T-helper 2 cell treated with Interferon-gamma antibody and Interleukin-4, amounts not matched to agents 5 μg/mL and 100 μg/mL, for 36 hours (primary cell): ENCODE results near the gene CSF1.
A peak's percentile ranks its signal among the peaks of the same experiment; 100 is the strongest.
"Not testable (repeated sequence)": the region's sequence is repeated elsewhere in the genome, so short reads cannot be mapped to it uniquely, and the experiment has no call there.

Experiments
- DNase-seq: peaks from one replicate; pipeline ENCODE4 v3.0.0; 2021; ENCODE audit warnings: low spot score
- H3K27ac Mint-ChIP-seq: one replicate; pipeline ENCODE4 v1.8.0; 2021; ENCODE audit warnings: mild to moderate bottlenecking, mixed read lengths
- H3K27me3 Mint-ChIP-seq: one replicate; pipeline ENCODE4 v1.8.0; 2021; ENCODE audit warnings: low read depth, mixed read lengths
- H3K36me3 Mint-ChIP-seq: one replicate; pipeline ENCODE4 v1.8.0; 2021; ENCODE audit warnings: low read depth, mixed read lengths
- H3K4me1 Mint-ChIP-seq: one replicate; pipeline ENCODE4 v1.8.0; 2021; ENCODE audit warnings: low read depth, mixed read lengths
- H3K4me3 Mint-ChIP-seq: one replicate; pipeline ENCODE4 v1.8.0; 2022; ENCODE audit warnings: mild to moderate bottlenecking, moderate library complexity, mixed read lengths
- H3K9me3 Mint-ChIP-seq: one replicate; pipeline ENCODE4 v1.8.0; 2021; ENCODE audit warnings: mixed read lengths

The CSF1 gene

GRCh38 chr1:109878531-109879104, 32.0 kb upstream of the CSF1 start:
- Mint-ChIP-seq H3K27ac (no peak overlapping the region), H3K9me3 (no peaks in the 10 kb centered on the region), H3K27me3 (peaks cover 5% of the 10 kb centered on the region), H3K4me1 (peaks cover 8% of the 10 kb centered on the region), H3K4me3 (no peak overlapping the region), H3K36me3 (no peaks in the 10 kb centered on the region)
- DNase-seq: no peak

GRCh38 chr1:109879371-109879770, 31.3 kb upstream of the CSF1 start:
- not testable (repeated sequence) for H3K4me1 Mint-ChIP-seq, H3K27ac Mint-ChIP-seq, H3K36me3 Mint-ChIP-seq, H3K9me3 Mint-ChIP-seq, H3K4me3 Mint-ChIP-seq, DNase-seq, H3K27me3 Mint-ChIP-seq

DNA sequence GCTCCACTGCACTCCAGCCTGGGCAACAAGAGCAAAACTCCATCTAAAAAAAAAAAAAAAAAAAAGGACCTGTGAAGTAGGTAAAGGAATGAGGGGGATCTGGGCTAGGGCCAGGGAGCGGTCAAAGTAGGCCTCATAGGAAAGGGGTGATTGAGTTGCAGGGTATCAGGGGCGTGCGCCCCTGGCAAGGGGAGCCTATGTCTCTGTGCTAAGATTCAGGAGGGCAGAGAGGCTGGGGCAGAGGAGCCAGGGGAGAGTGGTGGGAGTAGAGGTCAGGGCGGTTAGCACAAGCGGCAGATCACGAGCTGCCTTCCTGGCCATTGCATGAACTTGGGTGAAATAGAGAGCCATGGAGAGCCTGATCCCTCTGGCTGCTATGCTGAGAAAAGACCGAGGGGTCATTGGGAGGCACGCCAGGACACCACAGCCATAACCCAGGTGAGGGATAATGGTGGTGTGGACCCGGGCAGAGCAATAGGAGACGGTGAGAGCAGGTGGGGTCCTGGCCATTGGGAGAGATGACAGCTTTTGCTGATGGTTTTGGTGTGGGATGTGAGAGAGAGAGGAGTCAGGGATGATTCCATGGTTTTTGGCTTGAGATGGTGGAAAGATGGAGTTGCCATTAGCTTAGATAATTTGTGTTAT, 30.6 kb upstream of the CSF1 start:
- Mint-ChIP-seq H3K27ac (no peak overlapping the region), H3K4me1 (peaks cover 7% of the 10 kb centered on the region), H3K27me3 (peaks cover 1% of the 10 kb centered on the region), H3K9me3 (no peaks in the 10 kb centered on the region), H3K36me3 (no peaks in the 10 kb centered on the region), H3K4me3 (no peak overlapping the region)
- no peak for DNase-seq

DNA sequence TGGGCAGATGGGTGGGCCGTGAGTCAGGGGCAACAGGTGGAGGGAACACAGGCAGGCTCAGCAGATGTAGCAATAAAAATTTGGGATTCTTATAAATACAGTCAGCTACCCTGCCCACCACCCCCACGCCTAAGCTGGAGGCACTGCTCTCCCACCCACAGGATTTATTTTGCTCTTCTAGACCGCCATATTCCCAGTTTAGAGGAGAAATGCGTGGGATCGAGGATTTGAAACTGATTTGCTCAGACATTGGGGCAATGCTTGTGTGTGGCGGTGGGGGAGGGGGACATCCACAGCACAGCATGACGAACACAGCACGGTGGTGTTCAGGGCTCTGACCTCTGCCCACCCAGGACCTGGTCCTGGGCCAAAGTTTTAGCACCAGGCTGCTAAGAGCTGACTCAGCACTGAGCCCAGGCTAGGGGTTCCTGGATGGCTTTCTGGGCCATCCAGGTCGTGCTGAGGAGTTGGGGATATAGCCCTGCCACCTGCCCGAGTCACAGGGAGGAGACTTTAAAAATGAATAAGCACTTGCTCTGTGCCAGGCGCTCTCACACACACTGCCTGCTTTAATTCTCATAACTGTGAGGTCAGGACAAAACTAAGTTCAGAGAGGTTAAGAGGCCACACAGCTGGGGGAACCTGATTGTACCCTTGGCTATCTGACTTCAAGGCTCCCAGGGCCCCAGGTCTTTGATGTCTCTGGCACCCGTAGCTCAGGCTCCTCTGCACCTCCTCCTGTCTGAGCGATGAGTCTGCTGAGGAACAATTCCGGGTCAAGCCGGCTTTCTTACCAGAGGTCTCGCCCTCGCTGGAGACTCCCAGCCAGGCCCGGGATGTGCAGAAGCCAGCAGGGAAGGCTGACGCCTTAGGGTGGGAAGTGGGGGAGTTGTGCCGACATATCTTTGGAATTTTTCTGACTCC, 29.4 kb upstream of the CSF1 start:
- Mint-ChIP-seq H3K4me1 (peaks cover 7% of the 10 kb centered on the region), H3K9me3 (no peaks in the 10 kb centered on the region), H3K27ac (no peak overlapping the region), H3K27me3 (no peaks in the 10 kb centered on the region), H3K4me3 (no peak overlapping the region), H3K36me3 (no peaks in the 10 kb centered on the region)
- DNase-seq: no peak

GRCh38 chr1:109881906-109882287, 28.8 kb upstream of the CSF1 start:
- no peak for DNase-seq
- H3K9me3 Mint-ChIP-seq: no peaks in the 10 kb centered on the region
- H3K4me3 Mint-ChIP-seq: no peak overlapping the region
- H3K27ac Mint-ChIP-seq: no peak overlapping the region
- H3K4me1 Mint-ChIP-seq: peaks cover 7% of the 10 kb centered on the region
- no peaks in the 10 kb centered on the region for H3K27me3 Mint-ChIP-seq
- no peaks in the 10 kb centered on the region for H3K36me3 Mint-ChIP-seq

DNA sequence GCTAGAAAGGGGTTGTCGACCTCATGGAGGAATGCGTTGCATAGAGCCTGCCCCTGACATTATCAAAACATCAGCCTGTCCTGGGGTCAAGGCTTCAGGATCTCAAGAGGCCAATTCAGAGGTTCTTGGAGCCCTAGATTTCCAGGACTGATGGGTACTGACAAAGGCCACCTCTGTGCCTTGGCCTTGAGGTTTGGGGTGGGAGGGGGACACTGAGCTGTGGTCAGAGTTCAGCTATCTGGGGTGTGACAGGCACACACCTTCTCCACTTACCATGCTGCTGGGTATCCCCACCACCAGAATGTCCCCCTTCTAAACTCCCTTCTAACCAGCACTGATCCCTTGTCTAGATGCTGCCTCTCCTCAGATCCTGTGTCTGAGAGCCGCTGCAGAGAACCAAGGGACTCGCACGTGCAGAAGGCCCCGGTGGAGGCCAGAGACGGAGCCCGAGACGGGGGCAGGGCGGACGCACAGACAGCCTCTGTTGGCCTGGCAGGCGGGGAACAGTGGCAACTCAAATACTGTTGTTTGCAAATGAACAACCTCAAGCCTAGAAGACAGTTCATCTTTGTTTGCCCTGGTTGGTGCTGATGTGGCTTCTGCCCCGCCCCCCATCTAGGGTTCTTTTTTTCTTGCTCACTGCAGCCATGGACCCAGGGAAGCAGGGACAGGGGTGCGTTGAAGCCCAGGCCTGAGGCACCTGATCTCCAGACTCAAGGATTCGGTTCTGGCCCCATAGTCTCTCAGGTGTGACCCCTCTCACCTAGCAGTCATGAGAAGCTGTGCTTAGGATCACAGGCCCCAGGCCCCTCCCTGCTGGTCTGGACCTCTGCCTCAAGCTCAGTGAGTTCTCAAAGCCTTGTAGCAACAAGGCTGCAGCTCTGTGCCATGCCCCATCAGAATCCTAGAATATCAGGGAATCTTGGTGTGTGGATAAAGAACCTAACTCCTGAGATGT, 28.1 kb upstream of the CSF1 start:
- H3K27ac Mint-ChIP-seq: no peak overlapping the region
- no peaks in the 10 kb centered on the region for H3K27me3 Mint-ChIP-seq
- DNase-seq: no peak
- peaks cover 7% of the 10 kb centered on the region for H3K4me1 Mint-ChIP-seq
- no peaks in the 10 kb centered on the region for H3K9me3 Mint-ChIP-seq
- H3K4me3 Mint-ChIP-seq: no peak overlapping the region
- H3K36me3 Mint-ChIP-seq: no peaks in the 10 kb centered on the region

DNA sequence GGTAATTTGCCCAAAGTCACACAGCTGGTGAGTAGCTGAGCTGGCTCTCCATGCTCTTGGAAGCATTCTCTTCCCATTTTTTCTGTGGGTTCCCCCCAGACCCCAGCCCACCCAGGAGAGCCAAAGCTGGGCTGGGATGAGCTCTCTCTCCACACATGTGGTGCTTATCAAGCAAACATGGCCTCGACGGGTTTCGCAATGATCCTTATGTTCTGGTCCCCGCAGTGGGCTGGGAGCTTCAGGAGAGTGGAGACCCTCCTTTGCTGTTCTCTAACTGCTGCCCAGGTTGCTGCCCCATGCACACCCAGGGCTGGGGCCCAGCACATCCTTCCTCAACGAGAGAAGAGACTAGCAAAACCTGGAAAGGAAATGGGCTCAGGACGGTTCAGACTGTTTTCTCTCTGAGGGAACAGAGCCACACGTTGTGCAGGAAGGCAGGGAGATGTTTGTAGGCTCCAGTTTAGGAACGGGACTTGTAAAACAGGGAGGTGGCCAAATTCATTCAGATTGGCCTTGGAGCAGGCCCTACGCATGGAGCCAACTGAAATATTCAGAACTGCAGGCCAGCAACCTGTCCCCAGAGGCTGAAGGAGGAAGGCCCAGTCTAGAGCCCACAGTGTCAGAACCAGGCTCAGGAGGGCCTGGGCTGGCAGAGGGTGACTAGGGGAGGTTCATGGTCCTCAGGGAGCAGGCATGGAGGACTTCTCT, 27.2 kb upstream of the CSF1 start:
- no peaks in the 10 kb centered on the region for H3K27me3 Mint-ChIP-seq
- no peaks in the 10 kb centered on the region for H3K9me3 Mint-ChIP-seq
- no peaks in the 10 kb centered on the region for H3K36me3 Mint-ChIP-seq
- H3K27ac Mint-ChIP-seq: no peak overlapping the region
- DNase-seq: no peak
- H3K4me1 Mint-ChIP-seq: peaks cover 7% of the 10 kb centered on the region
- H3K4me3 Mint-ChIP-seq: no peak overlapping the region

- Mint-ChIP-seq H3K27me3 (no peaks in the 10 kb centered on the region), H3K27ac (no peak overlapping the region), H3K4me1 (peaks cover 7% of the 10 kb centered on the region), H3K9me3 (no peaks in the 10 kb centered on the region), H3K4me3 (no peak overlapping the region), H3K36me3 (no peaks in the 10 kb centered on the region)
- DNase-seq: no peak
These were observed 26.3 kb upstream of the CSF1 start for GRCh38 chr1:109884242-109884891.

DNA sequence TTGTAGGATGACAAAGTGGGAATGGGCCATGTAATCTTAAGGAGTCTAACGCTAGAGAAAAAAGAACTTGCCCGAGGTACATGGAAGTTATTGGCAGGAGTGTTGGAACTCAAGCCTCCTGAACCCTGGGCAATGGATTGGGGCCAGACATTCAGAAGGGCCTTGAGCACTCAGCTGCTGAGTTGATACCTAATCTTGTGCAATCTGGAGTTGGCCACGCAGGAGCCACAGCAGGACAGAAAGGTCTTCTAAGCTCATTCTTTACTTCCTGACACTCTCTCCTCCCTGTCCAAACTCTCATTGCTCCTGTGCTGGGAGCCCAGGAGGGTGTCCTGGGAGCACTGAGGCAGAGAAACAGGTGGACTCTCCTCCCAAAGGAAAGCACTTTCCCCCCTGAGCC, 25.1 kb upstream of the CSF1 start:
- H3K4me1 Mint-ChIP-seq: peaks cover 13% of the 10 kb centered on the region
- no peaks in the 10 kb centered on the region for H3K36me3 Mint-ChIP-seq
- no peak overlapping the region for H3K4me3 Mint-ChIP-seq
- no peak overlapping the region for H3K27ac Mint-ChIP-seq
- no peak for DNase-seq
- H3K9me3 Mint-ChIP-seq: no peaks in the 10 kb centered on the region
- H3K27me3 Mint-ChIP-seq: no peaks in the 10 kb centered on the region

DNA sequence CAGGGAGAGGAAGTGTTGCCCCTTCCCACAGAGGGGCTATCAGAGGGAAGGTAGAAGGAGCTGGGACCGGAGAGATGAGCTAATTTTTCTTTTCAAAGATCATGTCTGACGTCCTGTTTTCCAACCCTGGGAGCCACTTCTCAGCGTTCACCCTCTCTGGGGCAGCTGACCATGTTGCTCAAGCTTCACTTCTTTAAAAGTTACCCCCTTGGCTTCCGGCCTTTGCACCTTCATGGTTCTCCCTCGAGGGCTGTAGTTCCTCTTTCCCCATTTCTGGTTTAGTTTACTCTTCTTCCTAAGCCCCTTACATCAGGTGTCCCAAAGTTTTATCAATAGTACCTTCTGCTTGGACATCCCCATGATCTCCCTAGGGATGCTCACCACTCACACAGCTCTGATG, 23.8 kb upstream of the CSF1 start:
- H3K36me3 Mint-ChIP-seq: no peaks in the 10 kb centered on the region
- no peak overlapping the region for H3K27ac Mint-ChIP-seq
- no peaks in the 10 kb centered on the region for H3K9me3 Mint-ChIP-seq
- peaks cover 22% of the 10 kb centered on the region for H3K4me1 Mint-ChIP-seq
- no peak for DNase-seq
- H3K27me3 Mint-ChIP-seq: no peaks in the 10 kb centered on the region
- H3K4me3 Mint-ChIP-seq: no peak overlapping the region

GRCh38 chr1:109887271-109887670, 23.4 kb upstream of the CSF1 start:
- DNase-seq: no peak
- Mint-ChIP-seq H3K4me1 (peaks cover 25% of the 10 kb centered on the region), H3K9me3 (no peaks in the 10 kb centered on the region), H3K36me3 (no peaks in the 10 kb centered on the region), H3K27ac (no peak overlapping the region), H3K4me3 (no peak overlapping the region), H3K27me3 (no peaks in the 10 kb centered on the region)

- Mint-ChIP-seq H3K4me1 (peaks cover 27% of the 10 kb centered on the region), H3K4me3 (no peak overlapping the region), H3K27me3 (no peaks in the 10 kb centered on the region), H3K27ac (no peak overlapping the region), H3K36me3 (no peaks in the 10 kb centered on the region), H3K9me3 (no peaks in the 10 kb centered on the region)
- DNase-seq: no peak
These were observed 22.8 kb upstream of the CSF1 start for GRCh38 chr1:109887884-109888283.

DNA sequence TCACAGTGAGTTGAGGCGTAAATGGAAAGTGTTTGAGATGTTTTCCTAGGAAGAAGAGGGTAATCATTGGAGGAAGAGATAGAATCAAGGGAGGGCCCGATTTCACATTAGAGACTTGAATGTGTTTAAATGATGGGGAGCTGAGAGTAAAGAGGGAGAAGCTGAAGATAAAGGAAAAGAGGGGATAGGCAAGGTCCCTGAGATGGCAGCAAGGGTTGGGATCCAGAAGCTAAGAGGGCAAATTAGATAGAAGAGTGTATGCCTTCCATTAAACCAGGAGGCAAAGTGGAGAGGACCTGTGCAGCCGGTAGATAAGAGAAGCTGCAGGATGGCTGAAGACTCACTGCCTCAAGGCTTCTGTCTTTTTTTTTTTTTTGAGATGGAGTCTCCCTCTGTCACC, 21.6 kb upstream of the CSF1 start:
- no peaks in the 10 kb centered on the region for H3K36me3 Mint-ChIP-seq
- H3K4me3 Mint-ChIP-seq: no peak overlapping the region
- no peak for DNase-seq
- H3K27ac Mint-ChIP-seq: peak overlapping the region; percentile 3
- H3K9me3 Mint-ChIP-seq: no peaks in the 10 kb centered on the region
- H3K27me3 Mint-ChIP-seq: no peaks in the 10 kb centered on the region
- peaks cover 21% of the 10 kb centered on the region for H3K4me1 Mint-ChIP-seq
